NCI-H128 (cell line): ENCODE results near the gene CD248.
"Not testable (repeated sequence)": the region's sequence is repeated elsewhere in the genome, so short reads cannot be mapped to it uniquely, and the experiment has no call there.

Experiments
- DNase-seq: peaks from one replicate; lab custom pipeline; 2025; ENCODE audit not compliant: unreplicated experiment; lab: John Stamatoyannopoulos, UW

Gene CD248

DNA sequence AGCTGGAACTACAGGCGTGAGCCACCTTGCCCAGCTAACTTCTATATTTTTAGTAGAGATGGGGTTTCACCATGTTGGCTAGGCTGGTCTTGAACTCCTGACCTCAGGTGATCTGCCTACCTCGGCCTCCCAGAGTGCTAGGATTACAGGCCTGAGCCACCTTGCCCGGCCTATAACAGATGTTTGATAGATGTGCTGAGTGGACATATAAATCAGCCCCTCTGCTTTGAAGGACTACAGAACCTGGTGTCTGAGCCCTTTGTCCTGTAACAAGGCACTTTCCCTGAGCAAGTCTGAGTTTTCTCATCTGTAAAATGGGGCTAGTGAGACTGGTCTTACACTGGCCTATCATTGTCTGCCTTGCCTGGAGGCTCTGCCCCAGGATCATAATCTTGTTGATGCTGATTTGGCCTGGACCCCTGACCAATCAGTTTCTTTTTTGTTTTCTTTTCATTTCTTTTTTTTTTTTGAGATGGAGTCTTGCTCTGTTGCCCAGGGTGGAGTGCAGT, 12.4 kb upstream of the CD248 start:
- no peak for DNase-seq

DNA sequence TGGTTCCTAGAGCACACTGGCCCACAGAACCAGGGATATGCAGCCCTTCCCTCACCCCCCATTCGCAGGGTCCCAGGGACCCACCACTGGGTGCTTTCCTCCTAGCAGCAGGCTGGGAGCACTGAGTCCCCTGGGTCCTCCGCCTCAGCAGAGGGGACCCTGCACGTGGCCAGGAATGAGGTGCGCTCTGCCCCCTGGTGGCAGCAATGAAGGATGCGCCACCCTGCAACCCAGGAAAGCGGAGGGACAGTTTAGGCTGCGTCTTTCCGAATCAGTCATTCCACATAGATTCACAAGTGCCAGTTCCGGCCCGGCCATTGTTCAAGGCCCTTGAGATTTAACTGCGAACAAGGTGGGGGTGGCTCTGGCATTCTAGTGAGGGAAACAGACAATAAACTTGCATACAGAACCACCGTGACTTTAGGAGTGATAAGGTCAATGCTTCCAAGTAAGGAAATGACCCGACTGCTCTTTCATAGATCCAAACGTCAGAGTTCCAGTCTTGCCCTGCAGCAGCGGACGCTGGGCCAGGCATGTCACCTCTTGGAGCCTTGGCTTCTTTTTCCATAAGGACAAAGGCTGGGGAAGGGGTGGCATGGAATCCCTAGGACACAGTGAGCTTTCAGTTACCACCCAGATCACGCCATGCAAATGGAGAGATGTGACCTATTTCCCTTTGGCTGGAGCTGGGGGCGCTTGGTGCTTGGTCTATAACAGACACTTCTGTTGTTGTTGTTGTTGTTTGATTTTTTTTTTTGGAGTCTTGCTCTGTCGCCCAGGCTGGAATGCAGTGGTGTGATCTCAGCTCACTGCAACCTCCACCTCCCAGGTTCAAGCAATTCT, 11.7 kb upstream of the CD248 start:
- peak; percentile 35 for DNase-seq

DNA sequence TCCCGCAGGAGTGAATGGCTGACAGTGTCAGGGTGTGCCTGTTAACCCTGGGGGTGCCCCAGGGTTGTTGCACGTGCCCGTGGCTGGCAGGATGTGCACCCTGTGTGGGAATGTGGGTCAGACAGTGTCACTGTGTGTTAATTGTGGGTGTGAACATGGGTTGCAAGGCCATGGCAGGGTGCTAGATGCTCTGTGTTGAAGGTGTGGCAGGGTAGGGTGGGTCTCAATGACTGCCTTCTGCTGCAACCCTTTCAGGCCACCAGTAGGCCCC, 11.1 kb upstream of the CD248 start:
- DNase-seq = no peak

GRCh38 chr11:66327171-66328030, 10.6 kb upstream of the CD248 start:
- no peak for DNase-seq

DNA sequence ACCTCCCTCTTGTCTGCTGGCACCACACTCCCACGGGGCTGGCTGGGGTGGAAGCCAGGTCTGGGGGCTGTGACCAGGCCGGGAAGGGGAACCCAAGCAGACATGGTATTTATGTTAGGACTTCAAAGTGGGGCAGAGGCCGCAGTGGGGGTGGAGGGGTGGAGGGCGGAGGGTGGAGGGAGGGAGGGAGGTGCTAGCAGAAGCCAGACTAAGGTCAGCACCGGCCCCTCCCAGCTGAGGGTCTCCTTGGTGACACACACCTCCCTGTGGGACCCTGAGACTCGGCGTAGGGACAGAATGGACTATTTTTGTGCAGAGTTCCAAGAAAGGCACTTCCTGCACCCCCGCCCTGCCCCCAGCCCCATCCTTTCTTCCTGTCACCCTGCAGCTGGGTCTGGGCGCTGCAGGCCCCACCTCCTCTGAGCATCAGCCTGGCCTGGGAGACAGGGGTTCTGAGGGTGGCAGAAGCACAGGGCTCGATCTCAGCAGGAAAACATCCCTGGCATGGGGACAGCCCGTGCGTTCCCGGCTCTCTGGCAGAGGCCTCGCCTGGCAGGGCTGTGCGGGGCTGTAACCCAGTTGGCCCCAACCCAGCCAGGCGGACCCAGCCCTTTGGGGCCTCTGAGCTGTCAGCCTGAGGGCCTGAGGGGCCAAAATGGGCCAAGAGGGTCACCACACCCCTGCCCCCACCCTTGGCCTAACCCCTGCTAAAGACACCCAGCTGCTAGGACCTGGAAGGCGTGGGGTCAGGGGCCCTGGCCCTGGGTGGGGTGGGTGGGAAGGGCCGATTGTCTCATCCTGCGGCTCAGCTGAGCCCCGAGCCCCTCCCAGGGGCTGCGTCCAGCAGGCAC, 9.6 kb upstream of the CD248 start:
- no peak for DNase-seq

DNA sequence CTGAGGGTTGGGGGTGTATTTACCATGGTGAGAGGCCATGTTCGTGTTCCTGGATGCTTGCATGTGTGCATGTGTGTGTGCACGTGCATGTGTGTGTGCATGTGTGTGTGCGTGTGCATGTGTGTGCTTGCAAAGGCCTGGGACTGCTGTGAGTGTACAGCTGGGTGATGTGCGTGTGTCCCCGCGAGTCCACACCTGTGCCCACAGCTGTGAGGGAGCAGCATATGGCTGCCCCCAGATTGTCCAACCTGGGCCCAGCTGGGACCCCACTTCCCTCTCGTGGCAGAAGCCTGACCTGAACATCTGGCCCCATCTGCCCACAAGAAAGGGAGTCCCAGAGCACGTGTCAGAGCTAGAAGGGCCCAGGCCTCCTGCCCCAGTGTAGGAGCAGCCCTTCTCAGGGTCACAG, 8.4 kb upstream of the CD248 start:
- DNase-seq = no peak

DNA sequence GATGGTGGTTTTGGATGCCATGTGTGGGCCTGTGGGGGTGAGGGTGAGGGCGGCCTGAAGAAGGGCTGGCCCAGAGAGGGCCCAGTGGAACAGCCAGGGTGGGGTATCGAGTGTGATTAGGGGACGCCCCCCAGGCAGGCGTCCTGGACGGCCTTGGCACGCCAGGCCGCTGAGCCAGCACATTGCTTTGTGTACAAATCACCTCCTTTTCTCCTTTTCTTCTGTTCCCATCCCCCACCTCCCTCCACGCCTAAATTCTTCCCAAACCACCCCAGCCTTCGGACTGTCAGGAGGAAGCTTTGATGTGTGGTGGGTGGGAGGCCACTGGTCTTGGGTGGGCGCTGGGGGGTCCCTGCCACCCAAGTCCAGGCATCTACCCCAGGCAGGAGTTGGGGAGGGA, 7.8 kb upstream of the CD248 start:
- no peak for DNase-seq

- no peak for DNase-seq
These were observed 6.8 kb upstream of the CD248 start for GRCh38 chr11:66323684-66324083.

GRCh38 chr11:66322732-66323427, 6.0 kb upstream of the CD248 start:
- DNase-seq = no peak

GRCh38 chr11:66321606-66322005, 4.8 kb upstream of the CD248 start:
- no peak for DNase-seq

- not testable (repeated sequence) for DNase-seq
These were observed 3.9 kb upstream of the CD248 start for GRCh38 chr11:66320748-66321147.

- not testable (repeated sequence) for DNase-seq
These were observed 3.4 kb upstream of the CD248 start for GRCh38 chr11:66320289-66320688.

DNA sequence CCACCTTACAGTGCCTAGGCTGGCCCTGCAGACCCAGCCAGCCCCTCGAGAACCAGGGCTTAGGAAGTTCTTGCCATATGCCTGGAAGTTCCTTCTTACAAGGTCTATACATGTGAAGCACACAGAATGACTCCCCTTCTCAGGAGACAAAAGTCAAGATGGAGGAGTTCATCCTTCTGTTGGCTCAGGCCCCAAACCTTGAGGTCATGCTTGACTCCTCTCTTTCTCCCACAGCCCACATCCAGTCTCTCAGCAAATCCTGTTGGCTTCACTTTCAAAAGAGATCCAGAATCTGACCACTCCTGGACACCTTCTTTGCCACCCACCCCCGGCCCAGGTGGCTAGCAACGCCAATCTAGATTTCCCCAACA, 1.7 kb upstream of the CD248 start:
- DNase-seq = no peak

DNA sequence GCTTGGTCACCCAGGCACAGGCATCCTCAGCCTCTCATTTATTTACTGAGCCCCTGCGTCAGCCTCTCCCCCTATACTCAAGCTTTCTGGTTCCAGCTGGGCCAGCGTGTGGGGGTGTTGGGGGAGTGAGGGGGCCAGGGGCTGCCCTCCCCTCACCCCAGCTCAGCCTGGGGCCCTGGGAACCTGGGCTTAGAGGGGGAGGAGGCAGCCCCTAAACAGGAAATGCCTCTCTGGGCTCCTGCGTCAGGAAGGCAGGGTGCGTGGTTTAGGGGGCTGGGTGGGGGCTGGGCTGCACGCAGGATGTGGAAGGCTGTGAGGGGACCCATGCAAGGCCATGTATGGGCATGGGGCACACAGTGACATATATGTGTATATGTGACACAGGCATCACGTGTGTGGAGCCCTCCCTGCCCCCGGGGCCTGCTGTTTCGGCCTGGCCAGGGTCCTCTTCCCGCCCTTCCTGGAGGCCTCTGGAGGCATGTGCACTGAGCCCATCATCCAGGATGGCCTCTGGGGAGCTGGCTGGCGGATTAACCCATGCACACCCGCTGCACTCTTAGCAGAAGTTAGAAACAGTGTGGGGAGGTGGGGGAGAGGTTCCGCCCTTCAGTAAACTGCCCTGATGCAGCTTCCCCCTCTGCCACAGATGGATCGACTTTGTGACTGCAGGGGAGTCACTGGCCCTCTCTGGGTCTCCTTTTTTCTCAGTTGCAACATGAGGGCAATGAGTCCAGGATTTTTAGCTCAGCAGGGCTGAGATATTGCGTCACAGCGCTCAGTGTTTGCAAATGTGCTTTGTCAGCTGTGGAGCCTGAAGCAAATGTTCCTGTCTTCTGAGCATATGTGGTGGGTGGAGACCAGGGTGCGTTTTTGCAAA, 1.1 kb upstream of the CD248 start:
- no peak for DNase-seq

DNA sequence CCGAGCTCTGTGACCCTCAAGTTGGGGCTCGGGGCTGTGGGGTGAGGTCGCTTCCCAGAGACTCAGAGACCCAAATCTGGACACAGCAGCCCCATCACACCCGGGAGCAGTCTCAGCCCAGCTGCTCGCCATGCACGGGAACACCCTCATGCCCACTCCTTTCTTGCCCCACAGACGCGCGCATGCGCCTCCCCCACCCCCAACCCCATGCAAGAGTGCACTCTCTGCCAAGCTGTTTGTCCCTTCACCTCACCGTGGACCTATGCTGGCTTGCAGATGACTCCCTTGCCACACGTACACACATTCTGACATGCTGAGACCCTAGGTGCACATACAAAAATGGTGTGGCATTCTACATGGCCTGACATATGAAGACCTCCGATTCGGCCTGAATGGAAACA, 478 bp upstream of the CD248 start:
- DNase-seq = no peak

- DNase-seq = no peak
These were observed 678 bp downstream of the CD248 start for GRCh38 chr11:66315921-66316811.

DNA sequence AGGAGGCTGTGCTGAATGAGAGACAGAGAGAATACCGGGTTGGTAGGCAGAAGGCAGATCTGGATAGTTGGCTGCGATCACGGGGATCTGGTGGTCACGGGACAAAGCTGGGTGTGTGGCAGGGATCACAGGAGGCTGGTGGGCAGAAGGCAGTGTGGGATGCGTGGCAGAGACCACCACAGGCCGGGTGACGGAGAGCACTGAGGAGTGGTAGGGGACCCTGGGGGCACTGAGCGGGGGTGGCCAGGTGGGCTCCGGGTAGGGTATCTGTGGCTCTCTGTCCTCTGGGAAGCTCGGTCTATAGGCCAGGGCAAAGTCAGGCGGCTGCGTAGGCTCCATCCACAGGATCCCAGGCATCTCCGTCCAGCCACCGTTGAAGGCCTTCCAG, 1.4 kb downstream of the CD248 start:
- no peak for DNase-seq

DNA sequence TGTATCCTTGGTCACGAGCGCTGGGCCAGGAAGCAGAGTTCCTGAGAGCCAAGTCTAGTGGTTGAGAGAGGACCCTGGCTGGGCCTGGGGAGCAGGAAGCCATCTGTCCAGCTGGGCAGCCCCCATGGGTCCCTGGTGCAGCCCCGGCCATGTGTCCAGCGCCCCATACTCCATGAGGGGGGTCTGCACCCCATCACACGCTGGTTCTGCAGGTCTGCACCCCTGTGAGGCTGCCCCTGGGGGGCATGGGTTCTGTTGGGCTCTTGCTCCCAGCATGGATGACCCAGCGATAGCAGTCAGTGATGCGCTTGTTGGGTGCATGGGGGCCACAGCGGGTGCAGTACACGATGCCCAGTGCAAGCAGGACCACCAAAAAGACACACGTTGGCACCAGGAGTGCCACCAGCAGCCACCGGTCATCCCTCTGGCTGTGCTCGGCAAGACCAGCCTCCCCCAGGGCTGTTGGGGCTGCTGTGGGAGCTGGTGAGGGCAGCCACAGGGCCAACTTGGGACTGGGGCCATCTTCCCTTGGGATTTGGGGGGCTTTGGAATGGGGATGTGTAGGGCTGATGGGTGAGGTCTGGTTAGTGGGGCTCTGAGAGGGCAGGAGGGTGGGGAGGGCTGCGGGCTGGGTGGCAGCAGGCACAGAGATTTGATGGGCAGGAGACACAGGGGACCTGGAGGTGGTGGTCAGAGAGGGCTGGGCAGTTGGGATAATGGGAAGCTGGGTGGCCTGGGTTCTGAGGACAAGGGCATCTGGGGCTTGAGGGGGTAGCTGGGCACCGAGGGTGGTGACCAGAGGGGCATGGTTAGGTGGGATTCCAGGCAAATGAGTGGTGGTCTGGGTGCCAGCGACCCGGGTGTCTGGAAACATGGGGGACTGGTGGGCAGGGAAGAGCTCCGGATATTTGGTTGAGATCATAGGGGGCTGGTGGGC, 2.0 kb downstream of the CD248 start:
- DNase-seq = no peak
